Measurements from ENCODE around the gene KCNK13.
"Not testable (repeated sequence)": the region's sequence is repeated elsewhere in the genome, so short reads cannot be mapped to it uniquely, and the experiment has no call there.

The KCNK13 gene

GRCh38 chr14:90194706-90195105, 132.9 kb downstream of the KCNK13 start:
- DNase-seq: no peak

- DNase-seq: no peak
These were observed 136.8 kb downstream of the KCNK13 start for GRCh38 chr14:90198541-90199060.

GRCh38 chr14:90200546-90200945, 138.8 kb downstream of the KCNK13 start:
- DNase-seq: not testable (repeated sequence)

DNA sequence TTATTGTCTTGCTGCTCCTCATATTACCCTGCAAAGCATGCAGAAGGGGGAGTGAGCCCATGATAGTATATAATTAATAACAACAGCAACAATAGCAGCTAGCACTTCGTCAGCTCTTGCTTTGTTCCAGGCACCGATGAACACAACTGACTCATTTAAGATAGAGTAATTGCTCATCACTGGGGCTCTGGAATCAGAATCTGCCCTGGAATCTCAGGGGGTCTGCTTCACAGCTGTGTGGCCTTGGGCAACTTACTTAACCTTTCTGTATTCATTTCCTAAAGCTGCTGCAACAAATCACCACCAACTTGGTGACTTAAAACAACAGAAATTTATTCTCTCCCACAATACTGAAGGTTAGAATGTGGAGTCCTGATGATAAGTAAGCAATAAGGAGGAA, 139.6 kb downstream of the KCNK13 start:
- no peak for DNase-seq

- DNase-seq: no peak
These were observed 142.7 kb downstream of the KCNK13 start for GRCh38 chr14:90204516-90204915.

- DNase-seq: no peak
These were observed 151.4 kb downstream of the KCNK13 start for GRCh38 chr14:90213099-90213748.

DNA sequence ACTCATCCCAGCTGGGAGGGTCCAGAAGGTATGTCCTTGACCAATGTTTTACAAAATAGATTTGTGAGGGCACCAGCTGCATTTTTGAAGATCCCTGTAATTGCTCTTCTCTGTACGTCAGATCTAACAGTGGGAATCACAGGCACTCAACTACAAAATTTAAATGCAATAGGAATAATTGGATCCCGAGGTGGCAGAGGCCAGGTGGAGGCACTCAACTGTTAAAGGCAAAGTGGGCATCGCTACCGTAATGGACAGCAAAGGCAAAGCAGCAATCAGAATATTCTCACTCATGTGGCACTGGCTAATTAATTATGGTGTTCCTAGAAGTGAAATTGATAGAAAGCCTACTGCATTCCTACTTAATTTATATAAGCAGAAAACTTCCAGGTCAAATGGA, 166.7 kb downstream of the KCNK13 start:
- DNase-seq: no peak

DNA sequence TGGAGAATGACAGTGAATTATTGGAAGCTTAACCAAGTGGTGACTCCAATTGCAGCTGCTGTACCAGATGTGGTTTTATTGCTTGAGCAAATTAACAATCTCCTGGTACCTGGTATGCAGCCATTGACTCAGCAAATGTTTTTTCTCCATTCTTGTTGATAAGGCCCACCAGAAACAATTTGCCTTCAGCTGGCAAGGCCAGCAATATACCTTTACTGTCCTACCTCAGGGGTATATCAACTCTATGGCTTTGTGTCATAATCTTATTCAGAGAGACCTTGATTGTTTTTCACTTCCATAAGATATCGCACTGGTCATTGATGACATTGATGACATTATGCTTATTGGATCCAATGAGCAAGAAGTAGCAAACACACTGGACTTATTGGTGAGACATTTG, 168.1 kb downstream of the KCNK13 start:
- DNase-seq: not testable (repeated sequence)

Measured in T-helper 9 cell (primary cell).